GM12891 (cell line): Measurements from ENCODE around the gene CRLF3.
"Not testable (repeated sequence)": the region's sequence is repeated elsewhere in the genome, so short reads cannot be mapped to it uniquely, and the experiment has no call there.

Source experiments
- DNase-seq: peaks from one replicate; pipeline ENCODE4 v3.0.0; 2011; ENCODE audit warnings: low spot score; ENCODE audit not compliant: insufficient read length
- FAIRE-seq: peaks from 2 replicates; lab custom pipeline; 2011; peaks lifted over from hg19 to GRCh38; lab: Jason Lieb, UNC
- PAX5 ChIP-seq: IDR thresholded peaks from 2 replicates; pipeline ENCODE4 v1.6.1; 2011; ENCODE audit warnings: low read length, moderate library complexity, mild to moderate bottlenecking; ENCODE audit not compliant: insufficient read depth, severe bottlenecking
- POLR2A ChIP-seq: IDR thresholded peaks from 2 replicates; pipeline ENCODE4 v1.6.1; 2011; ENCODE audit warnings: low read depth, low read length, control low read depth
- POLR2AphosphoS5 ChIP-seq: IDR thresholded peaks from 2 replicates; pipeline ENCODE4 v1.6.1; 2011; ENCODE audit warnings: low read depth, low read length, control low read depth
- POU2F2 ChIP-seq: IDR thresholded peaks from 2 replicates; pipeline ENCODE4 v1.6.1; 2011; ENCODE audit warnings: low read depth, mild to moderate bottlenecking, control low read depth, low read length, moderate library complexity
- SPI1 ChIP-seq: IDR thresholded peaks from 2 replicates; pipeline ENCODE4 v1.6.1; 2011; ENCODE audit warnings: low read depth, low read length, control low read depth
- TAF1 ChIP-seq: IDR thresholded peaks from 2 replicates; pipeline ENCODE4 v1.6.1; 2011; ENCODE audit warnings: low read depth, low read length, control low read depth

CRLF3 gene

GRCh38 chr17:30793282-30793977, 31.1 kb downstream of the CRLF3 start:
- TF ChIP-seq POLR2AphosphoS5 = no peak
- FAIRE-seq (no peak), DNase-seq (no peak)

GRCh38 chr17:30790279-30790678, 34.2 kb downstream of the CRLF3 start:
- no peak for FAIRE-seq
- TF ChIP-seq POU2F2 (no peak), PAX5 (no peak), POLR2AphosphoS5 (no peak), POLR2A (no peak), SPI1 (no peak), TAF1 (no peak)
- no peak for DNase-seq

GRCh38 chr17:30788918-30789317, 35.6 kb downstream of the CRLF3 start:
- no peak for FAIRE-seq
- no peak for DNase-seq
- TF ChIP-seq PAX5 (no peak), POLR2AphosphoS5 (no peak), TAF1 (no peak), SPI1 (no peak), POU2F2 (no peak), POLR2A (no peak)

GRCh38 chr17:30782206-30782605, 42.3 kb downstream of the CRLF3 start:
- FAIRE-seq = no peak
- TF ChIP-seq POLR2AphosphoS5 (no peak), POU2F2 (no peak), PAX5 (no peak), TAF1 (no peak), SPI1 (no peak), POLR2A (no peak)
- DNase-seq = no peak

- FAIRE-seq (peak; percentile 28), DNase-seq (no peak)
- TF ChIP-seq SPI1 (no peak), POLR2AphosphoS5 (no peak), PAX5 (no peak), POU2F2 (no peak), POLR2A (no peak), TAF1 (no peak)
Measured at GRCh38 chr17:30780343-30780742, 44.1 kb downstream of the CRLF3 start.

GRCh38 chr17:30768771-30769170, 55.7 kb downstream of the CRLF3 start:
- not testable (repeated sequence) for FAIRE-seq, DNase-seq

- DNase-seq, FAIRE-seq: not testable (repeated sequence)
Measured at GRCh38 chr17:30767641-30768404, 56.7 kb downstream of the CRLF3 start.

GRCh38 chr17:30761060-30761459, 63.4 kb downstream of the CRLF3 start:
- DNase-seq = no peak
- no peak for FAIRE-seq
- TF ChIP-seq POLR2AphosphoS5 (no peak), POU2F2 (no peak), SPI1 (no peak), TAF1 (no peak), PAX5 (no peak), POLR2A (no peak)

GRCh38 chr17:30753291-30753690, 71.2 kb downstream of the CRLF3 start:
- FAIRE-seq, DNase-seq: not testable (repeated sequence)

GRCh38 chr17:30750982-30751381, 73.5 kb downstream of the CRLF3 start:
- DNase-seq, FAIRE-seq: not testable (repeated sequence)

GRCh38 chr17:30747621-30748020, 76.9 kb downstream of the CRLF3 start:
- not testable (repeated sequence) for FAIRE-seq, DNase-seq

- not testable (repeated sequence) for DNase-seq, FAIRE-seq
Measured at GRCh38 chr17:30742669-30743068, 81.8 kb downstream of the CRLF3 start.

- DNase-seq, FAIRE-seq: not testable (repeated sequence)
Measured at GRCh38 chr17:30736371-30736770, 88.1 kb downstream of the CRLF3 start.

GRCh38 chr17:30735644-30736043, 88.8 kb downstream of the CRLF3 start:
- FAIRE-seq, DNase-seq: not testable (repeated sequence)

GRCh38 chr17:30735206-30735605, 89.3 kb downstream of the CRLF3 start:
- not testable (repeated sequence) for FAIRE-seq, DNase-seq

GRCh38 chr17:30734153-30734552, 90.3 kb downstream of the CRLF3 start:
- FAIRE-seq = not testable (repeated sequence)

More at GRCh38 chr17:30734153-30734552, 90.3 kb downstream of the CRLF3 start:
- DNase-seq = not testable (repeated sequence)
